ENCODE data around the gene APC.
A peak's percentile ranks its signal among the peaks of the same experiment; 100 is the strongest.

APC gene

GRCh38 chr5:112734597-112734996 is 3.1 kb upstream of the APC start:
- DNase-seq (ENCODE audit: low spot score): no peak
- H3K36me3 ChIP-seq (ENCODE audit: low read depth): no peaks in the 10 kb centered on the region
- H3K4me1 ChIP-seq (ENCODE audit: insufficient read depth, poor library complexity, severe bottlenecking): peaks cover 26% of the 10 kb centered on the region
- no peak overlapping the region for H3K27ac ChIP-seq (ENCODE audit: poor library complexity, severe bottlenecking)
- TF ChIP-seq CTCF (IDR thresholded peaks at IDR 0.05; ENCODE audit: poor library complexity, severe bottlenecking): no peak
- no peaks in the 10 kb centered on the region for H3K9me3 ChIP-seq (ENCODE audit: severe bottlenecking)
- ATAC-seq (ENCODE audit: low read depth): no peak
- no peaks in the 10 kb centered on the region for H3K27me3 ChIP-seq (ENCODE audit: insufficient read depth, poor library complexity, severe bottlenecking)
- no peak overlapping the region for H3K4me3 ChIP-seq (ENCODE audit: severe bottlenecking)

- peaks cover 26% of the 10 kb centered on the region for H3K4me1 ChIP-seq (ENCODE audit: insufficient read depth, poor library complexity, severe bottlenecking)
- DNase-seq (ENCODE audit: low spot score): no peak
- no peaks in the 10 kb centered on the region for H3K36me3 ChIP-seq (ENCODE audit: low read depth)
- no peak overlapping the region for H3K4me3 ChIP-seq (ENCODE audit: severe bottlenecking)
- ATAC-seq (ENCODE audit: low read depth): no peak
- no peaks in the 10 kb centered on the region for H3K27me3 ChIP-seq (ENCODE audit: insufficient read depth, poor library complexity, severe bottlenecking)
- TF ChIP-seq CTCF (IDR thresholded peaks at IDR 0.05; ENCODE audit: poor library complexity, severe bottlenecking): no peak
- no peak overlapping the region for H3K27ac ChIP-seq (ENCODE audit: poor library complexity, severe bottlenecking)
- H3K9me3 ChIP-seq (ENCODE audit: severe bottlenecking): no peaks in the 10 kb centered on the region
Measured at GRCh38 chr5:112735702-112736101, 2.0 kb upstream of the APC start.

GRCh38 chr5:112737070-112737462 is 619 bp upstream of the APC start:
- H3K4me1 ChIP-seq (ENCODE audit: insufficient read depth, poor library complexity, severe bottlenecking): peaks cover 26% of the 10 kb centered on the region
- no peaks in the 10 kb centered on the region for H3K27me3 ChIP-seq (ENCODE audit: insufficient read depth, poor library complexity, severe bottlenecking)
- peak overlapping the region; percentile 43 for H3K4me3 ChIP-seq (ENCODE audit: severe bottlenecking)
- DNase-seq (ENCODE audit: low spot score) (no peak), ATAC-seq (ENCODE audit: low read depth) (0 out of 3 replicates have a peak, but pooled peaks have one; percentile 2)
- peak overlapping the region; percentile 5 for H3K27ac ChIP-seq (ENCODE audit: poor library complexity, severe bottlenecking)
- H3K36me3 ChIP-seq (ENCODE audit: low read depth): no peaks in the 10 kb centered on the region
- TF ChIP-seq CTCF (IDR thresholded peaks at IDR 0.05; ENCODE audit: poor library complexity, severe bottlenecking): no peak
- no peaks in the 10 kb centered on the region for H3K9me3 ChIP-seq (ENCODE audit: severe bottlenecking)

GRCh38 chr5:112738191-112738560 is 491 bp downstream of the APC start:
- TF ChIP-seq CTCF (IDR thresholded peaks at IDR 0.05; ENCODE audit: poor library complexity, severe bottlenecking): no peak
- H3K36me3 ChIP-seq (ENCODE audit: low read depth): no peaks in the 10 kb centered on the region
- H3K27me3 ChIP-seq (ENCODE audit: insufficient read depth, poor library complexity, severe bottlenecking): no peaks in the 10 kb centered on the region
- no peaks in the 10 kb centered on the region for H3K9me3 ChIP-seq (ENCODE audit: severe bottlenecking)
- peak overlapping the region; percentile 43 for H3K4me3 ChIP-seq (ENCODE audit: severe bottlenecking)
- H3K4me1 ChIP-seq (ENCODE audit: insufficient read depth, poor library complexity, severe bottlenecking): peaks cover 26% of the 10 kb centered on the region
- ATAC-seq (ENCODE audit: low read depth): peak; percentile 26; the same call in 2 of the 3 replicates
- peak overlapping the region; percentile 5 for H3K27ac ChIP-seq (ENCODE audit: poor library complexity, severe bottlenecking)
- no peak for DNase-seq (ENCODE audit: low spot score)

- DNase-seq (ENCODE audit: low spot score) (no peak), ATAC-seq (ENCODE audit: low read depth) (no peak)
- no peak for TF ChIP-seq CTCF (IDR thresholded peaks at IDR 0.05; ENCODE audit: poor library complexity, severe bottlenecking)
- no peak overlapping the region for H3K4me3 ChIP-seq (ENCODE audit: severe bottlenecking)
- no peaks in the 10 kb centered on the region for H3K27me3 ChIP-seq (ENCODE audit: insufficient read depth, poor library complexity, severe bottlenecking)
- H3K36me3 ChIP-seq (ENCODE audit: low read depth): no peaks in the 10 kb centered on the region
- H3K9me3 ChIP-seq (ENCODE audit: severe bottlenecking): no peaks in the 10 kb centered on the region
- H3K27ac ChIP-seq (ENCODE audit: poor library complexity, severe bottlenecking): no peak overlapping the region
- peaks cover 8% of the 10 kb centered on the region for H3K4me1 ChIP-seq (ENCODE audit: insufficient read depth, poor library complexity, severe bottlenecking)
Measured at GRCh38 chr5:112742424-112742823, 4.7 kb downstream of the APC start.
